NOMO-1 (cell line): Measurements from ENCODE around the gene LIPN.

ENCODE experiments used
- DNase-seq, 2 experiments: peaks; one replicate each; lab custom pipeline; 2025; ENCODE audit not compliant: unreplicated experiment in 2 of 2; lab: John Stamatoyannopoulos, UW

Gene LIPN

GRCh38 chr10:88782222-88782621, 22.4 kb downstream of the LIPN start:
- no peak for DNase-seq

GRCh38 chr10:88783724-88784123, 23.9 kb downstream of the LIPN start:
- DNase-seq = no peak

GRCh38 chr10:88786032-88786770, 26.4 kb downstream of the LIPN start:
- no peak for DNase-seq

GRCh38 chr10:88787463-88787862, 27.6 kb downstream of the LIPN start:
- DNase-seq = no peak

GRCh38 chr10:88788924-88789323, 29.1 kb downstream of the LIPN start:
- no peak for DNase-seq

GRCh38 chr10:88791924-88792323, 32.1 kb downstream of the LIPN start:
- DNase-seq = no peak

GRCh38 chr10:88792661-88793060, 32.8 kb downstream of the LIPN start:
- peak; percentile 87 to 96 for DNase-seq

- no peak for DNase-seq
Observed at GRCh38 chr10:88793712-88794299, 34.0 kb downstream of the LIPN start.

GRCh38 chr10:88794731-88795130, 34.9 kb downstream of the LIPN start:
- DNase-seq = no peak

- DNase-seq = no peak
Observed at GRCh38 chr10:88800152-88801125, 40.6 kb downstream of the LIPN start.

GRCh38 chr10:88802523-88803285, 42.9 kb downstream of the LIPN start, which contains the start of gene LIPM:
Gene LIPM (plus strand): TSS chr10:88802730. CDS start chr10:88802897, 167 bp downstream.
- no peak for DNase-seq

GRCh38 chr10:88803641-88804040, 43.8 kb downstream of the LIPN start:
- DNase-seq = no peak

GRCh38 chr10:88804083-88804812, 44.4 kb downstream of the LIPN start:
- DNase-seq = no peak

- no peak for DNase-seq
Observed at GRCh38 chr10:88805361-88805760, 45.5 kb downstream of the LIPN start.

GRCh38 chr10:88805924-88806323, 46.1 kb downstream of the LIPN start:
- no peak for DNase-seq

- DNase-seq = no peak
Observed at GRCh38 chr10:88809621-88810020, 49.8 kb downstream of the LIPN start.

GRCh38 chr10:88810196-88810961, 50.6 kb downstream of the LIPN start:
- peak in 1 of 2 experiments; percentile 51 for DNase-seq

GRCh38 chr10:88813200-88813599, 53.4 kb downstream of the LIPN start:
- no peak for DNase-seq

- no peak for DNase-seq
Observed at GRCh38 chr10:88819290-88819689, 59.5 kb downstream of the LIPN start.
